ENCODE measurements around the gene IFI27. TPM values are rescaled to one million over a fixed set of nuclear protein-coding genes. Genes with fewer than 3 reads are reported as not detected.

The IFI27 gene
- total RNA-seq, 1 experiment from 2014 or later: 4.3 TPM

- Histone ChIP-seq H2AFZ (ENCODE audit: low read length) (no peak overlapping the region), H3K4me1 (ENCODE audit: insufficient read depth, low read length) (no peaks in the 10 kb centered on the region; the same call in 1 of the 2 replicates), H3K36me3 (ENCODE audit: low read depth, low read length) (no peaks in the 10 kb centered on the region), H4K20me1 (ENCODE audit: low read length) (no peaks in the 10 kb centered on the region), H3K9me3 (ENCODE audit: low read length) (no peaks in the 10 kb centered on the region), H3K9ac (ENCODE audit: low read length) (no peak overlapping the region), H3K4me2 (ENCODE audit: low read length) (no peak overlapping the region), H3K4me3 (ENCODE audit: low read length) (no peak overlapping the region), H3F3A (ENCODE audit: low read length, unreplicated experiment) (no peaks in the 10 kb centered on the region), H3K9me2 (replicated peaks; ENCODE audit: low read length) (no peaks in the 10 kb centered on the region), H3K27me3 (ENCODE audit: low read length) (peaks cover 7% of the 10 kb centered on the region), H3K27ac (ENCODE audit: low read length) (no peak overlapping the region), H3K79me2 (ENCODE audit: low read length) (no peaks in the 10 kb centered on the region)
- ATAC-seq: no peak
- DNase-seq: no peak
- CTCF ChIA-PET: no interaction called here
- POLR2A ChIA-PET (ENCODE audit: unreplicated experiment): no interaction called here
- intact Hi-C loops (cut with micrococcal nuclease): no loop called here
- BruUV-seq (replicated peaks): no TSS peak
- TF ChIP-seq EZH2 (IDR thresholded peaks at IDR 0.05; ENCODE audit: low read length, unreplicated experiment) (no peak), CTCF (conservative IDR thresholded peaks at IDR 0.05; ENCODE audit: low read depth, low read length) (no peak), EZH2phosphoT487 (IDR thresholded peaks at IDR 0.05; ENCODE audit: borderline replicate concordance, low read length) (no peak)
Observed at GRCh38 chr14:94113908-94114588, 3.5 kb downstream of the IFI27 start.

- Histone ChIP-seq H3K27ac (ENCODE audit: low read length) (no peak overlapping the region), H3K79me2 (ENCODE audit: low read length) (no peaks in the 10 kb centered on the region), H2AFZ (ENCODE audit: low read length) (no peak overlapping the region), H3F3A (ENCODE audit: low read length, unreplicated experiment) (no peaks in the 10 kb centered on the region), H3K4me2 (ENCODE audit: low read length) (no peak overlapping the region), H3K9me3 (ENCODE audit: low read length) (no peaks in the 10 kb centered on the region), H3K4me3 (ENCODE audit: low read length) (no peak overlapping the region), H3K9me2 (replicated peaks; ENCODE audit: low read length) (no peaks in the 10 kb centered on the region), H4K20me1 (ENCODE audit: low read length) (no peaks in the 10 kb centered on the region), H3K27me3 (ENCODE audit: low read length) (peaks cover 7% of the 10 kb centered on the region), H3K9ac (ENCODE audit: low read length) (no peak overlapping the region), H3K36me3 (ENCODE audit: low read depth, low read length) (no peaks in the 10 kb centered on the region), H3K4me1 (ENCODE audit: insufficient read depth, low read length) (no peaks in the 10 kb centered on the region; the same call in 1 of the 2 replicates)
- DNase-seq: no peak
- intact Hi-C loops (cut with micrococcal nuclease): no loop called here
- no TSS peak for BruUV-seq (replicated peaks)
- no peak for TF ChIP-seq EZH2phosphoT487 (IDR thresholded peaks at IDR 0.05; ENCODE audit: borderline replicate concordance, low read length)
- TF ChIP-seq EZH2 (IDR thresholded peaks at IDR 0.05; ENCODE audit: low read length, unreplicated experiment): no peak
- TF ChIP-seq CTCF (conservative IDR thresholded peaks at IDR 0.05; ENCODE audit: low read depth, low read length): no peak
- ChIA-PET POLR2A (ENCODE audit: unreplicated experiment) (interaction anchor here (0.7 kb wide), 1 partner anchor 33 kb away, joined by 7 read pairs; the partner anchor contains the start of genes DDX24 and IFI27L1), CTCF (no interaction called here)
- ATAC-seq: no peak
Observed at GRCh38 chr14:94114589-94115057, 4.1 kb downstream of the IFI27 start.

- no peak overlapping the region for H3K27ac ChIP-seq (ENCODE audit: low read length)
- no peaks in the 10 kb centered on the region for H3K9me2 ChIP-seq (replicated peaks; ENCODE audit: low read length)
- ATAC-seq: no peak
- H3K79me2 ChIP-seq (ENCODE audit: low read length): no peaks in the 10 kb centered on the region
- no peaks in the 10 kb centered on the region for H3F3A ChIP-seq (ENCODE audit: low read length, unreplicated experiment)
- H3K36me3 ChIP-seq (ENCODE audit: low read depth, low read length): no peaks in the 10 kb centered on the region
- no peaks in the 10 kb centered on the region; the same call in 1 of the 2 replicates for H3K4me1 ChIP-seq (ENCODE audit: insufficient read depth, low read length)
- POLR2A ChIA-PET (ENCODE audit: unreplicated experiment): interaction anchor here (0.7 kb wide), 1 partner anchor 34 kb away, joined by 7 read pairs; the partner anchor contains the start of genes DDX24 and IFI27L1
- no peak overlapping the region for H3K4me2 ChIP-seq (ENCODE audit: low read length)
- peaks cover 7% of the 10 kb centered on the region for H3K27me3 ChIP-seq (ENCODE audit: low read length)
- H3K9me3 ChIP-seq (ENCODE audit: low read length): no peaks in the 10 kb centered on the region
- no peak overlapping the region for H3K4me3 ChIP-seq (ENCODE audit: low read length)
- H2AFZ ChIP-seq (ENCODE audit: low read length): no peak overlapping the region
- H4K20me1 ChIP-seq (ENCODE audit: low read length): no peaks in the 10 kb centered on the region
- intact Hi-C loops (cut with micrococcal nuclease): no loop called here
- no TSS peak for BruUV-seq (replicated peaks)
- TF ChIP-seq EZH2phosphoT487 (IDR thresholded peaks at IDR 0.05; ENCODE audit: borderline replicate concordance, low read length): no peak
- TF ChIP-seq CTCF (conservative IDR thresholded peaks at IDR 0.05; ENCODE audit: low read depth, low read length): no peak
- TF ChIP-seq EZH2 (IDR thresholded peaks at IDR 0.05; ENCODE audit: low read length, unreplicated experiment): no peak
- CTCF ChIA-PET: no interaction called here
- H3K9ac ChIP-seq (ENCODE audit: low read length): no peak overlapping the region
- DNase-seq: no peak
Observed at GRCh38 chr14:94115058-94115591, 4.6 kb downstream of the IFI27 start.

Data from PC-3 (cell line).